Measurements from ENCODE around the gene SSTR4. TPM values are rescaled to one million over a fixed set of nuclear protein-coding genes. Genes with fewer than 3 reads are reported as not detected.

SSTR4 gene
- total RNA-seq, 1 donor from 2014 or later: not detected

GRCh38 chr20:23059001-23059400 is 23.9 kb downstream of the SSTR4 start:
- ATAC-seq (no peak), DNase-seq (no peak)
- H3K36me3 ChIP-seq: no peaks in the 10 kb centered on the region
- H3K4me1 ChIP-seq: peaks cover 38% of the 10 kb centered on the region
- intact Hi-C loops (cut with DNase I): no loop called here
- no peaks in the 10 kb centered on the region for H3K9me3 ChIP-seq
- H3K27me3 ChIP-seq: no peaks in the 10 kb centered on the region
- TF ChIP-seq CTCF (IDR thresholded peaks at IDR 0.05): no peak
- H3K4me3 ChIP-seq: no peak overlapping the region
- H3K27ac ChIP-seq: no peak overlapping the region

GRCh38 chr20:23059846-23060245 is 24.7 kb downstream of the SSTR4 start:
- DNase-seq (no peak), ATAC-seq (no peak)
- Histone ChIP-seq H3K4me1 (peaks cover 38% of the 10 kb centered on the region), H3K36me3 (no peaks in the 10 kb centered on the region), H3K9me3 (no peaks in the 10 kb centered on the region), H3K27ac (no peak overlapping the region), H3K27me3 (no peaks in the 10 kb centered on the region), H3K4me3 (no peak overlapping the region)
- TF ChIP-seq CTCF (IDR thresholded peaks at IDR 0.05): no peak
- intact Hi-C loops (cut with DNase I): no loop called here

GRCh38 chr20:23060629-23061028 is 25.5 kb downstream of the SSTR4 start:
- no peak overlapping the region for H3K4me3 ChIP-seq
- H3K36me3 ChIP-seq: no peaks in the 10 kb centered on the region
- no peaks in the 10 kb centered on the region for H3K9me3 ChIP-seq
- intact Hi-C loops (cut with DNase I): no loop called here
- H3K27ac ChIP-seq: no peak overlapping the region
- peaks cover 38% of the 10 kb centered on the region for H3K4me1 ChIP-seq
- DNase-seq (no peak), ATAC-seq (no peak)
- H3K27me3 ChIP-seq: no peaks in the 10 kb centered on the region
- TF ChIP-seq CTCF (IDR thresholded peaks at IDR 0.05): no peak

- no peak overlapping the region for H3K4me3 ChIP-seq
- no peaks in the 10 kb centered on the region for H3K27me3 ChIP-seq
- peaks cover 38% of the 10 kb centered on the region for H3K4me1 ChIP-seq
- H3K36me3 ChIP-seq: no peaks in the 10 kb centered on the region
- DNase-seq (no peak), ATAC-seq (peak; percentile 11)
- intact Hi-C loops (cut with DNase I): no loop called here
- TF ChIP-seq CTCF (IDR thresholded peaks at IDR 0.05): no peak
- peak overlapping the region; percentile 32 for H3K27ac ChIP-seq
- no peaks in the 10 kb centered on the region for H3K9me3 ChIP-seq
These were observed 26.1 kb downstream of the SSTR4 start for GRCh38 chr20:23061262-23061661.

GRCh38 chr20:23061734-23062561 is 26.8 kb downstream of the SSTR4 start:
- Histone ChIP-seq H3K9me3 (no peaks in the 10 kb centered on the region), H3K4me3 (no peak overlapping the region), H3K36me3 (no peaks in the 10 kb centered on the region), H3K27ac (peak overlapping the region; percentile 32), H3K4me1 (peaks cover 38% of the 10 kb centered on the region), H3K27me3 (no peaks in the 10 kb centered on the region)
- DNase-seq: no peak
- peak; percentile 82 for ATAC-seq
- intact Hi-C loops (cut with DNase I): no loop called here
- TF ChIP-seq CTCF (IDR thresholded peaks at IDR 0.05): peak; percentile 57

Measured in upper lobe of right lung (tissue), 1 donor.